SU-DHL-6 (cell line): Measurements from ENCODE around the gene TOX2.

Source experiments
- H2AFZ ChIP-seq: fragments of 200-600 bp; sonication (generic); 2 replicates; pipeline ENCODE4 v1.6.1; 2014; ENCODE audit warnings: low read depth, mild to moderate bottlenecking, moderate library complexity, mixed read lengths, antibody characterized with exemption, low read length; ENCODE audit not compliant: severe bottlenecking
- H3F3A ChIP-seq: fragments of 200-600 bp; shearing (Covaris generic); 2 replicates; pipeline ENCODE4 v1.6.0; 2016; ENCODE audit warnings: antibody characterized with exemption, mild to moderate bottlenecking; ENCODE audit not compliant: insufficient read depth
- H3K27ac ChIP-seq: fragments of 200-600 bp; sonication (generic); 2 replicates; pipeline ENCODE4 v1.5.1; 2016; ENCODE audit warnings: low read depth, mild to moderate bottlenecking, low read length, moderate library complexity, mixed read lengths
- H3K27me3 ChIP-seq: fragments of 200-600 bp; sonication (generic), shearing (Covaris generic); 2 replicates; pipeline ENCODE4 v1.6.0; 2014; ENCODE audit warnings: mild to moderate bottlenecking, low read length
- H3K36me3 ChIP-seq: fragments of 200-600 bp; sonication (generic); 2 replicates; pipeline ENCODE4 v1.6.1; 2014; ENCODE audit warnings: mild to moderate bottlenecking, low read length, mixed read lengths
- H3K4me2 ChIP-seq: fragments of 300-600, 200-600 bp; shearing (Covaris generic), sonication (generic); 2 replicates; pipeline ENCODE4 v1.6.0; 2014; ENCODE audit warnings: low read length, low read depth, mild to moderate bottlenecking; ENCODE audit not compliant: poor library complexity, severe bottlenecking
- H3K4me3 ChIP-seq: fragments of 200-600 bp; sonication (generic); 2 replicates; pipeline ENCODE4 v1.5.1; 2014; ENCODE audit warnings: antibody characterized with exemption, low read length, mild to moderate bottlenecking, mixed read lengths; ENCODE audit not compliant: insufficient read depth, poor library complexity, severe bottlenecking
- H3K79me2 ChIP-seq: fragments of 200-600 bp; sonication (generic); 2 replicates; pipeline ENCODE4 v1.6.1; 2014; ENCODE audit warnings: mild to moderate bottlenecking, low read length, moderate library complexity; ENCODE audit not compliant: insufficient read depth
- H3K9ac ChIP-seq: fragments of 200-600 bp; sonication (generic); 2 replicates; pipeline ENCODE4 v1.7.0; 2014; ENCODE audit warnings: mild to moderate bottlenecking, low read length
- H3K9me2 ChIP-seq: fragments of 200-600 bp; sonication (generic); replicated peaks from 2 replicates; pipeline ENCODE4 v1.6.1; 2014; ENCODE audit warnings: low read length; ENCODE audit not compliant: insufficient read depth
- H3K9me3 ChIP-seq: fragments of 200-600 bp; sonication (generic); 2 replicates; pipeline ENCODE4 v1.6.1; 2014; ENCODE audit warnings: low read length, mixed read lengths; ENCODE audit not compliant: insufficient read depth
- H4K20me1 ChIP-seq: fragments of 200-600 bp; sonication (generic); 2 replicates; pipeline ENCODE4 v1.6.1; 2014; ENCODE audit warnings: low read depth, mild to moderate bottlenecking, antibody characterized with exemption, low read length, moderate library complexity, mixed read lengths
- EZH2phosphoT487 ChIP-seq: fragments of 200-600 bp; sonication (generic), shearing (Covaris generic); conservative IDR thresholded peaks from 2 replicates; pipeline ENCODE4 v1.6.1; 2018; ENCODE audit warnings: mild to moderate bottlenecking, antibody characterized with exemption, low read length, moderate library complexity, mixed read lengths
- TF ChIP-seq, protein P1 (sequence below): fragments of 200-600 bp; sonication (generic); IDR thresholded peaks from one replicate; pipeline ENCODE4 v1.5.1; 2017; ENCODE audit warnings: antibody characterized with exemption, mild to moderate bottlenecking, low read length, moderate library complexity; ENCODE audit not compliant: insufficient read depth, poor library complexity, severe bottlenecking

The TOX2 gene

DNA sequence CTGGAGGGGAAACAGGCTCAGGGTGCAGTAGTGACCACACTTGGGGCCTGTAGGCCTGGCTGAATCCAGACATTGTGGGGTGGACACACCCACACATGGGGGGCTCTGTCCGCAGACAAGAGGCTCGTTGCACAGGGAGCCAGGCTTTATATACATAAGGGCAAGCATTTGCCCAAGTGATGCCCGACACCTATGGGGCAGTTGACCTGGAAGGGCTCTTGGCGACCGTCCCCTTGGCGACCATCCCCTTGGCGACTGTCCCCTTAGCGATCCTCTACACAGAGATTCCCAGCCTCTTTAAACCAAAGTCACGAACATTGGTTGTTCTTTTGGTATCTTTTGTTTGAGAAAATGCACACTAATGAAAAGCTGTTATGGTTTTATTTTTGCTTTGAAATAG is 2.7 kb downstream of the TOX2 start:
- Histone ChIP-seq H2AFZ (no peak overlapping the region), H3K9ac (no peak overlapping the region), H3K4me2 (no peak overlapping the region), H3F3A (no peaks in the 10 kb centered on the region), H3K79me2 (no peaks in the 10 kb centered on the region), H3K27ac (no peak overlapping the region), H3K9me2 (no peaks in the 10 kb centered on the region), H3K36me3 (no peaks in the 10 kb centered on the region), H4K20me1 (no peaks in the 10 kb centered on the region), H3K4me3 (no peak overlapping the region), H3K9me3 (no peaks in the 10 kb centered on the region), H3K27me3 (no peaks in the 10 kb centered on the region)
- TF ChIP-seq EZH2phosphoT487, result no peak
- TF ChIP-seq, protein P1, sequence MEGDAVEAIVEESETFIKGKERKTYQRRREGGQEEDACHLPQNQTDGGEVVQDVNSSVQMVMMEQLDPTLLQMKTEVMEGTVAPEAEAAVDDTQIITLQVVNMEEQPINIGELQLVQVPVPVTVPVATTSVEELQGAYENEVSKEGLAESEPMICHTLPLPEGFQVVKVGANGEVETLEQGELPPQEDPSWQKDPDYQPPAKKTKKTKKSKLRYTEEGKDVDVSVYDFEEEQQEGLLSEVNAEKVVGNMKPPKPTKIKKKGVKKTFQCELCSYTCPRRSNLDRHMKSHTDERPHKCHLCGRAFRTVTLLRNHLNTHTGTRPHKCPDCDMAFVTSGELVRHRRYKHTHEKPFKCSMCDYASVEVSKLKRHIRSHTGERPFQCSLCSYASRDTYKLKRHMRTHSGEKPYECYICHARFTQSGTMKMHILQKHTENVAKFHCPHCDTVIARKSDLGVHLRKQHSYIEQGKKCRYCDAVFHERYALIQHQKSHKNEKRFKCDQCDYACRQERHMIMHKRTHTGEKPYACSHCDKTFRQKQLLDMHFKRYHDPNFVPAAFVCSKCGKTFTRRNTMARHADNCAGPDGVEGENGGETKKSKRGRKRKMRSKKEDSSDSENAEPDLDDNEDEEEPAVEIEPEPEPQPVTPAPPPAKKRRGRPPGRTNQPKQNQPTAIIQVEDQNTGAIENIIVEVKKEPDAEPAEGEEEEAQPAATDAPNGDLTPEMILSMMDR, result no peak

GRCh38 chr20:43919686-43920403 is 5.2 kb downstream of the TOX2 start:
- Histone ChIP-seq H3K27ac (no peak overlapping the region), H3K9me3 (no peaks in the 10 kb centered on the region), H3K9ac (no peak overlapping the region), H3F3A (no peaks in the 10 kb centered on the region), H3K79me2 (no peaks in the 10 kb centered on the region), H3K9me2 (no peaks in the 10 kb centered on the region), H3K4me3 (no peak overlapping the region), H3K27me3 (no peaks in the 10 kb centered on the region), H2AFZ (no peak overlapping the region), H3K4me2 (no peak overlapping the region), H4K20me1 (no peaks in the 10 kb centered on the region), H3K36me3 (no peaks in the 10 kb centered on the region)
- no peak for TF ChIP-seq EZH2phosphoT487
- TF ChIP-seq, protein P1, result no peak

DNA sequence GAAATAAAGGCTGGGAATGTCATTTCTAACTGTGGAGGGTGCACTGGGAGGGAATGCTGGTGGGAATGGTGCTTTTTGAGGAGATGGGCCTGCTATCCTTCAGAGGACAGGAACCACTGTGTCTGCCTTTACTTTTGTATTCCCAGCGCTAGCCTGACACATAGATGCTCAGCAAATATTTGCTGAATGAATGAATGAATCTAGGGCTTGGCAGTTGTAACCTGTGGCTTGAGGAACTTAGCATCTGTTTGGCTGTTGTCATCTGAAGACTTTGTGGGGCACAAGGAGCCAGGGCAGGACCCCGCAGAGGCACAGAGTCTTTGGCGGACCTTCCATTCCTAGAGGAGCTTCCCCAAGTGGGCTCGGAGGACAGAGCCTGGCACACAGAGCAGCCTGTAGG is 6.1 kb downstream of the TOX2 start:
- H3K27ac ChIP-seq, result no peak overlapping the region
- no peaks in the 10 kb centered on the region for H3K36me3 ChIP-seq
- no peaks in the 10 kb centered on the region for H3K9me3 ChIP-seq
- H2AFZ ChIP-seq, result no peak overlapping the region
- no peak overlapping the region for H3K9ac ChIP-seq
- H4K20me1 ChIP-seq, result no peaks in the 10 kb centered on the region
- no peak overlapping the region for H3K4me2 ChIP-seq
- H3K27me3 ChIP-seq, result no peaks in the 10 kb centered on the region
- H3K79me2 ChIP-seq, result no peaks in the 10 kb centered on the region
- H3F3A ChIP-seq, result no peaks in the 10 kb centered on the region
- H3K4me3 ChIP-seq, result no peak overlapping the region
- no peak for TF ChIP-seq EZH2phosphoT487
- TF ChIP-seq, protein P1, result no peak
- no peaks in the 10 kb centered on the region for H3K9me2 ChIP-seq
